Aorta (tissue), 5 donors: ENCODE data around the gene ADAP1. TPM values are rescaled to one million over a fixed set of nuclear protein-coding genes. Genes with fewer than 3 reads are reported as not detected.

Source experiments
- ATAC-seq: fragments of 200-7000 bp; cut with Tn5 transposase; one replicate; pipeline ENCODE4 v1.9.1; 2022; ENCODE audit warnings: moderate library complexity; ENCODE audit not compliant: low FRiP score
- DNase-seq, 2 donors: peaks; one replicate each; pipeline ENCODE4 v3.0.0-alpha.2; 2020
- H3K27ac ChIP-seq, 2 donors: one replicate each; pipeline ENCODE4 v1.5.1; 2013; ENCODE audit warnings: low read length in 2 of 2, mild to moderate bottlenecking in 2 of 2, moderate library complexity in 2 of 2, control low read depth in 1 of 2, inconsistent platforms in 1 of 2, low read depth in 1 of 2
- H3K27me3 ChIP-seq, 2 donors: one replicate each; pipeline ENCODE4 v1.6.1; 2013; ENCODE audit warnings: control low read depth in 1 of 2, low read length in 1 of 2, mild to moderate bottlenecking in 1 of 2, moderate library complexity in 1 of 2; ENCODE audit not compliant: insufficient read depth in 2 of 2, control insufficient read depth in 1 of 2
- H3K36me3 ChIP-seq, 2 donors: one replicate each; pipeline ENCODE4 v1.6.1; 2013; ENCODE audit warnings: control low read depth in 1 of 2, low read length in 1 of 2, mild to moderate bottlenecking in 1 of 2; ENCODE audit not compliant: insufficient read depth in 2 of 2, control insufficient read depth in 1 of 2
- H3K4me1 ChIP-seq, 2 donors: one replicate each; pipeline ENCODE4 v1.6.1; 2013; ENCODE audit warnings: low read length in 2 of 2, control low read depth in 1 of 2, mild to moderate bottlenecking in 1 of 2, moderate library complexity in 1 of 2; ENCODE audit not compliant: insufficient read depth in 2 of 2, control insufficient read depth in 1 of 2
- H3K4me3 ChIP-seq, 2 donors: one replicate each; pipeline ENCODE4 v1.5.1; 2013; ENCODE audit warnings: low read length in 2 of 2, control low read depth in 1 of 2, mild to moderate bottlenecking in 1 of 2
- H3K9me3 ChIP-seq: one replicate; pipeline ENCODE4 v1.6.1; 2013; ENCODE audit warnings: mild to moderate bottlenecking, low read length; ENCODE audit not compliant: control insufficient read depth
- WGBS, 2 donors: extraction: QIAGEN DNeasy Blood & Tissue Kit; methylation state at CpG; one replicate each; pipeline ENCODE4 v1.1.7; 2013; 5-methylcytosine and 5-hydroxymethylcytosine counted together
- intact Hi-C, 2 donors: fragments of 100-400 bp; cut with DNase I; formaldehyde crosslinking; loops; one replicate each; pipeline versions ENCODE4 v1.14.2 to v1.15.0; 2022
- polyA plus RNA-seq, 2 donors: library from polyadenylated mRNA; stranded (reverse); fragments of 200-250 nt; gene quantifications; one replicate each; pipeline ENCODE4 v1.2.3, GENCODE V29; 2013
- total RNA-seq, 2 donors: library from RNA; stranded (reverse); fragmentation: NEBNext Ultra II Directional; extraction: Animal tissue kit (Norgen Biotek cat#: 25700); gene quantifications; one replicate each; pipeline ENCODE4 v1.2.1, GENCODE V29; 2021
- donor health status: healthy with polysubstance abuse.
- donor health status: Bipolar disorder and iron deficiency.
- donor health status: DM: no; HTN: no; CAD: no.
- donor health status: DM: no; HTN: no; CAD: no.
- donor health status: DM: yes; HTN: yes; CAD: no.

The ADAP1 gene
- total and polyA plus RNA-seq, 4 donors, result 4.3 to 16.9 (median 11.4) TPM

GRCh38 chr7:907158-907980 lies 47.1 kb downstream of the ADAP1 start:
- ATAC-seq, result peak; percentile 2
- 77 to 83% methylated on average over 46 to 49 of the region's 49 CpGs for WGBS, 2 donors
- intact Hi-C loops, result no loop called here
- Histone ChIP-seq H3K36me3 (no peaks in the 10 kb centered on the region), H3K27ac (no peak overlapping the region), H3K4me3 (no peak overlapping the region), H3K4me1 (no peaks in the 10 kb centered on the region), H3K9me3 (no peaks in the 10 kb centered on the region), H3K27me3 (no peaks in the 10 kb centered on the region)
- no peak for DNase-seq

- H3K27me3 ChIP-seq, result no peaks in the 10 kb centered on the region
- no peaks in the 10 kb centered on the region for H3K36me3 ChIP-seq
- H3K4me3 ChIP-seq, result no peak overlapping the region
- no peaks in the 10 kb centered on the region for H3K4me1 ChIP-seq
- intact Hi-C loops, result no loop called here
- H3K9me3 ChIP-seq, result no peaks in the 10 kb centered on the region
- DNase-seq (no peak), ATAC-seq (no peak)
- 75 to 86% methylated on average over 9 to 10 of the region's 10 CpGs for WGBS, 2 donors
- no peak overlapping the region for H3K27ac ChIP-seq
Observed at GRCh38 chr7:906776-907157, 47.7 kb downstream of the ADAP1 start.

GRCh38 chr7:904847-905246 lies 49.6 kb downstream of the ADAP1 start:
- Histone ChIP-seq H3K27ac (no peak overlapping the region), H3K4me1 (no peaks in the 10 kb centered on the region), H3K4me3 (no peak overlapping the region), H3K27me3 (no peaks in the 10 kb centered on the region), H3K9me3 (no peaks in the 10 kb centered on the region), H3K36me3 (no peaks in the 10 kb centered on the region)
- ATAC-seq (no peak), DNase-seq (peak in 1 of 2 donors; percentile 74)
- WGBS, 2 donors, result 48 to 51% methylated on average over 17 to 20 of the region's 20 CpGs
- intact Hi-C loops, result no loop called here

- Histone ChIP-seq H3K4me1 (no peaks in the 10 kb centered on the region), H3K36me3 (no peaks in the 10 kb centered on the region), H3K9me3 (no peaks in the 10 kb centered on the region), H3K27me3 (no peaks in the 10 kb centered on the region), H3K4me3 (no peak overlapping the region), H3K27ac (no peak overlapping the region)
- DNase-seq (no peak), ATAC-seq (no peak)
- intact Hi-C loops, result no loop called here
- 92 to 93% methylated on average over 37 of the region's 37 CpGs for WGBS, 2 donors
Observed at GRCh38 chr7:903921-904755, 50.3 kb downstream of the ADAP1 start.

GRCh38 chr7:902996-903395 lies 51.5 kb downstream of the ADAP1 start:
- intact Hi-C loops, result no loop called here

GRCh38 chr7:901388-902154 lies 52.9 kb downstream of the ADAP1 start:
- no peaks in the 10 kb centered on the region for H3K4me1 ChIP-seq
- 30 to 31% methylated on average over 16 to 24 of the region's 24 CpGs for WGBS, 2 donors
- H3K27me3 ChIP-seq, result no peaks in the 10 kb centered on the region
- no peaks in the 10 kb centered on the region for H3K36me3 ChIP-seq
- no peaks in the 10 kb centered on the region for H3K9me3 ChIP-seq
- H3K27ac ChIP-seq, result no peak overlapping the region
- no peak overlapping the region for H3K4me3 ChIP-seq
- DNase-seq, result peak; percentile 87 to 92
- intact Hi-C loops, result no loop called here
- peak; percentile 24 for ATAC-seq

More at GRCh38 chr7:902996-903395, 51.5 kb downstream of the ADAP1 start:
- H3K36me3 ChIP-seq, result no peaks in the 10 kb centered on the region
- H3K4me3 ChIP-seq, result no peak overlapping the region
- WGBS, 2 donors, result 68 to 88% methylated on average over 22 of the region's 22 CpGs
- H3K27ac ChIP-seq, result no peak overlapping the region
- H3K27me3 ChIP-seq, result no peaks in the 10 kb centered on the region
- H3K9me3 ChIP-seq, result no peaks in the 10 kb centered on the region
- DNase-seq (no peak), ATAC-seq (no peak)
- no peaks in the 10 kb centered on the region for H3K4me1 ChIP-seq

GRCh38 chr7:901041-901387 lies 53.5 kb downstream of the ADAP1 start:
- ATAC-seq (no peak), DNase-seq (no peak)
- H3K27ac ChIP-seq, result no peak overlapping the region
- H3K36me3 ChIP-seq, result no peaks in the 10 kb centered on the region
- 51 to 63% methylated on average over 6 to 8 of the region's 8 CpGs for WGBS, 2 donors
- H3K4me1 ChIP-seq, result no peaks in the 10 kb centered on the region
- H3K9me3 ChIP-seq, result no peaks in the 10 kb centered on the region
- intact Hi-C loops, result no loop called here
- H3K4me3 ChIP-seq, result no peak overlapping the region
- no peaks in the 10 kb centered on the region for H3K27me3 ChIP-seq

- H3K4me3 ChIP-seq, result no peak overlapping the region
- H3K36me3 ChIP-seq, result no peaks in the 10 kb centered on the region
- intact Hi-C loops, result no loop called here
- H3K4me1 ChIP-seq, result no peaks in the 10 kb centered on the region
- no peaks in the 10 kb centered on the region for H3K27me3 ChIP-seq
- ATAC-seq, result no peak
- no peak for DNase-seq
- no peaks in the 10 kb centered on the region for H3K9me3 ChIP-seq
- H3K27ac ChIP-seq, result no peak overlapping the region
- WGBS, 2 donors, result 73 to 75% methylated on average over 26 of the region's 26 CpGs
Observed at GRCh38 chr7:900331-901040, 54.0 kb downstream of the ADAP1 start.
